Measurements from ENCODE around the gene ZNF45. TPM values are rescaled to one million over a fixed set of nuclear protein-coding genes. Genes with fewer than 3 reads are reported as not detected.
A peak's percentile ranks its signal among the peaks of the same experiment; 100 is the strongest.

Gene ZNF45
- polyA plus RNA-seq, 1 of the 3 experiments (the other 2 are of a cell fraction) = 9.7 TPM

GRCh38 chr19:43966079-43966694 is 31.1 kb upstream of the ZNF45 start:
- peaks cover 35% of the 10 kb centered on the region for H3K9me3 ChIP-seq
- no peak overlapping the region for H3K27ac ChIP-seq (ENCODE audit: low read depth in 2 of 2, low read length in 1 of 2)
- H3K27me3 ChIP-seq (ENCODE audit: insufficient read depth) = no peaks in the 10 kb centered on the region
- no peak for DNase-seq
- H4K20me1 ChIP-seq (ENCODE audit: insufficient read depth) = no peaks in the 10 kb centered on the region
- no peak overlapping the region for H3K4me2 ChIP-seq
- CTCF ChIA-PET = no interaction called here
- POLR2A ChIA-PET = no interaction called here
- no peaks in the 10 kb centered on the region for H3K79me2 ChIP-seq (ENCODE audit: insufficient read depth)
- no peaks in the 10 kb centered on the region for H3K9me2 ChIP-seq
- H3F3A ChIP-seq (replicated peaks; ENCODE audit: insufficient read depth) = peaks cover 4% of the 10 kb centered on the region
- WGBS (ENCODE audit: low lambda C conversion rate) = 81% methylated on average over 3 of the region's 3 CpGs
- H3K36me3 ChIP-seq (replicated peaks in 1 of 2; ENCODE audit: control insufficient read depth in 1 of 2, insufficient read depth in 2 of 2, low read length in 1 of 2) = peaks cover 64 to 66% of the 10 kb centered on the region in 2 experiments
- TF ChIP-seq CHD2 (IDR thresholded peaks at IDR 0.05; ENCODE audit: low read length, partially characterized antibody) (no peak), FOXM1 (IDR thresholded peaks at IDR 0.05; ENCODE audit: low read depth) (no peak), USF2 (IDR thresholded peaks at IDR 0.05; ENCODE audit: borderline replicate concordance, low read depth, low read length) (no peak), MXI1 (IDR thresholded peaks at IDR 0.05; ENCODE audit: low read depth, low read length) (no peak), EZH2phosphoT487 (IDR thresholded peaks at IDR 0.05; ENCODE audit: borderline replicate concordance, low read depth) (no peak), MEF2A (IDR thresholded peaks at IDR 0.05; ENCODE audit: borderline replicate concordance, low read depth) (no peak), RAD21 (IDR thresholded peaks at IDR 0.05; ENCODE audit: low read length) (no peak), ZBTB33 (IDR thresholded peaks at IDR 0.05; ENCODE audit: borderline replicate concordance, low read depth) (no peak), SIN3A (IDR thresholded peaks at IDR 0.05; ENCODE audit: borderline replicate concordance, low read depth, low read length) (no peak)
- H3K4me1 ChIP-seq (ENCODE audit: control insufficient read depth in 1 of 2, insufficient read depth in 2 of 2, low read depth in 1 of 2, low read length in 1 of 2) = no peaks in the 10 kb centered on the region
- peak overlapping the region in 1 of 2 experiments; percentile 26; a peak in 1 of 4 replicates for H3K4me3 ChIP-seq (ENCODE audit: low read depth in 2 of 2, low read length in 1 of 2)
- H2AFZ ChIP-seq (ENCODE audit: low read depth) = no peak overlapping the region
- no peak overlapping the region for H3K9ac ChIP-seq

GRCh38 chr19:43960411-43960810 is 25.3 kb upstream of the ZNF45 start:
- DNase-seq = no peak
- H3K4me1 ChIP-seq (ENCODE audit: control insufficient read depth in 1 of 2, insufficient read depth in 2 of 2, low read depth in 1 of 2, low read length in 1 of 2) = no peaks in the 10 kb centered on the region
- no peak overlapping the region for H2AFZ ChIP-seq (ENCODE audit: low read depth)
- H3K4me2 ChIP-seq = no peak overlapping the region
- no peaks in the 10 kb centered on the region for H3K9me2 ChIP-seq
- peaks cover 4% of the 10 kb centered on the region for H3F3A ChIP-seq (replicated peaks; ENCODE audit: insufficient read depth)
- no peaks in the 10 kb centered on the region for H3K79me2 ChIP-seq (ENCODE audit: insufficient read depth)
- POLR2A ChIA-PET = no interaction called here
- WGBS (ENCODE audit: low lambda C conversion rate) = 64% methylated on average over 4 of the region's 4 CpGs
- no peak overlapping the region; a peak in 1 of 4 replicates for H3K4me3 ChIP-seq (ENCODE audit: low read depth in 2 of 2, low read length in 1 of 2)
- no peak overlapping the region for H3K9ac ChIP-seq
- H3K27ac ChIP-seq (ENCODE audit: low read depth in 2 of 2, low read length in 1 of 2) = no peak overlapping the region
- CTCF ChIA-PET = no interaction called here
- H3K27me3 ChIP-seq (ENCODE audit: insufficient read depth) = no peaks in the 10 kb centered on the region
- no peaks in the 10 kb centered on the region for H4K20me1 ChIP-seq (ENCODE audit: insufficient read depth)
- peaks cover 31 to 36% of the 10 kb centered on the region in 2 experiments for H3K36me3 ChIP-seq (replicated peaks in 1 of 2; ENCODE audit: control insufficient read depth in 1 of 2, insufficient read depth in 2 of 2, low read length in 1 of 2)
- H3K9me3 ChIP-seq = peaks cover 20% of the 10 kb centered on the region
- TF ChIP-seq TAF1 (IDR thresholded peaks at IDR 0.05; ENCODE audit: borderline replicate concordance, low read depth, low read length) = no peak
- TF ChIP-seq, protein P1, sequence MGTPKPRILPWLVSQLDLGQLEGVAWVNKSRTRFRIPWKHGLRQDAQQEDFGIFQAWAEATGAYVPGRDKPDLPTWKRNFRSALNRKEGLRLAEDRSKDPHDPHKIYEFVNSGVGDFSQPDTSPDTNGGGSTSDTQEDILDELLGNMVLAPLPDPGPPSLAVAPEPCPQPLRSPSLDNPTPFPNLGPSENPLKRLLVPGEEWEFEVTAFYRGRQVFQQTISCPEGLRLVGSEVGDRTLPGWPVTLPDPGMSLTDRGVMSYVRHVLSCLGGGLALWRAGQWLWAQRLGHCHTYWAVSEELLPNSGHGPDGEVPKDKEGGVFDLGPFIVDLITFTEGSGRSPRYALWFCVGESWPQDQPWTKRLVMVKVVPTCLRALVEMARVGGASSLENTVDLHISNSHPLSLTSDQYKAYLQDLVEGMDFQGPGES (IDR thresholded peaks at IDR 0.05; ENCODE audit: low read depth, low read length) = no peak
- no peak for TF ChIP-seq EZH2phosphoT487 (IDR thresholded peaks at IDR 0.05; ENCODE audit: borderline replicate concordance, low read depth)
- TF ChIP-seq FOSL2 (IDR thresholded peaks at IDR 0.05; ENCODE audit: borderline replicate concordance, low read depth) = no peak
- no peak for TF ChIP-seq ELF1 (IDR thresholded peaks at IDR 0.05)
- no peak for TF ChIP-seq USF1 (IDR thresholded peaks at IDR 0.05; ENCODE audit: borderline replicate concordance, low read depth)
- TF ChIP-seq CTCF (IDR thresholded peaks at IDR 0.05) = no peak
- TF ChIP-seq, protein P2, sequence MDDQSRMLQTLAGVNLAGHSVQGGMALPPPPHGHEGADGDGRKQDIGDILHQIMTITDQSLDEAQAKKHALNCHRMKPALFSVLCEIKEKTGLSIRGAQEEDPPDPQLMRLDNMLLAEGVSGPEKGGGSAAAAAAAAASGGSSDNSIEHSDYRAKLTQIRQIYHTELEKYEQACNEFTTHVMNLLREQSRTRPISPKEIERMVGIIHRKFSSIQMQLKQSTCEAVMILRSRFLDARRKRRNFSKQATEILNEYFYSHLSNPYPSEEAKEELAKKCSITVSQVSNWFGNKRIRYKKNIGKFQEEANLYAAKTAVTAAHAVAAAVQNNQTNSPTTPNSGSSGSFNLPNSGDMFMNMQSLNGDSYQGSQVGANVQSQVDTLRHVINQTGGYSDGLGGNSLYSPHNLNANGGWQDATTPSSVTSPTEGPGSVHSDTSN (IDR thresholded peaks at IDR 0.05) = no peak
- no peak for TF ChIP-seq TEAD4 (IDR thresholded peaks at IDR 0.05; ENCODE audit: borderline replicate concordance, insufficient read depth)

Data from SK-N-SH (cell line).